ENCODE data around the gene CD177. TPM values are rescaled to one million over a fixed set of nuclear protein-coding genes. Genes with fewer than 3 reads are reported as not detected.
"Not testable (repeated sequence)": the region's sequence is repeated elsewhere in the genome, so short reads cannot be mapped to it uniquely, and the experiment has no call there.

The CD177 gene
- total RNA-seq, 1 donor from 2014 or later: 2.4 TPM

DNA sequence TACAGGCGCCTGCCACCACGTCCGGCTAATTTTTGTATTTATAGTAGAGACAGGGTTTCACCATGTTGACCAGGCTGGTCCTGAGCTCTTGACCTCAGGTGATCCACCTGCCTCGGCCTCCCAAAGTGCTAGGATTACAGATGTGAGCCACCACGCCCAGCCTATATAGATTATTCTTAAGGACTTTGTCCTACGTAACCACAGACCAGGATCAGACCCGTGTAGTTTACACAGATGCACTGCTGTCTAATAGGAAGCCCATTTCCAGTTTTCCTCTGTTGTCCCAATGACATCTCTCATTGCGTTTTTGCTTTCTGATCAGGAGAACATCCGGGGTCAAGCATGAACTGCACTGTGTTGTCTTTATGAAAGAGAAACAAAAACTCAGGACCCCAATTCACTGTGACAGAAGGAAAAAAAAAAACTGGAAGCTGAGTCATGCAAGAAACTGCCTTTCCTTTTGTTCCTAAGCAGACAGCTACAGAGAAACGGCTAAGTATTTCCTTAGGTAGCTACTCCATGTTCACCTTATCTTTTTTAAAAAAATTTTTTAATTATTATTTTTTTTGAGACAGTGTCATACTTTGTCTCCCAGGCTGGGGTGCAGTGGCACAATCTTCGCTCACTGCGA is 29.2 kb downstream of the CD177 start:
- not testable (repeated sequence) for ATAC-seq

DNA sequence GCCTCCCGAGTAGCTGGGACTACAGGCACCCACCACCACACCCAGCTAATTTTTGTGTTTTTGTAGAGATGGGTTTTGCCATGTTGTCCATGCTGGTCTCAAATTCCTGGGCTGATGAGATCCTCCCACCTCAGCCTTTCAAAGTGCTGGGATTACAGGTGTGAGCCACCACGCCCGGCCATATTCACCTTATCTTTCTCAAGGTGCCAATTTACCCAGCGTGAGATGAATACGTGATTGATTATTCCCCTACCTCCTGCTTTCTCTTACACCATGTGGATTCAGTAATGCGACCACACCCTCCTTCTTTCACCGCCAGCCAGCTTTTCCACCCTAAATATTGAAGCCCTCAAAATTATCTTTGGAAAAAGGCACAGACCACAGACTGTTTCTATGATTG is 29.8 kb downstream of the CD177 start:
- not testable (repeated sequence) for ATAC-seq

DNA sequence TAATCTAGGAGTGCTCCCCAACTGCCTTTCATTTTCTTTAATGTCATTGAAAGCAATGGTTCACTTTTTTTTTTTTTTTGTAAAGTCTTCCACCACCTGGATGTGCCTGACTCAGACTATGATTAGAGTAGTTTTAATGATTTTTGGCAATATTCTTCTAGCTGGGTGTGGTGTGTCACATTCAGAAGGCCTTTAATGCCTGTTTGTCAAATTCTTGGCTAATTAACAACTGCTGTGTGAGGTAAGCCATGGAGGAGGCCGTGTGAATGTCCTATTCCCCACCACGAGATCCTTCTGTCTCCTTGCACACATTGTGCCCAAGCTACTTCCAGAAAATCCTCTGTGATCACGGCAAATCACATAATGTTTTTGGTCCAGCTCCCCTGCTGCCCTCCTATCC is 30.3 kb downstream of the CD177 start:
- ATAC-seq: peak; percentile 45

DNA sequence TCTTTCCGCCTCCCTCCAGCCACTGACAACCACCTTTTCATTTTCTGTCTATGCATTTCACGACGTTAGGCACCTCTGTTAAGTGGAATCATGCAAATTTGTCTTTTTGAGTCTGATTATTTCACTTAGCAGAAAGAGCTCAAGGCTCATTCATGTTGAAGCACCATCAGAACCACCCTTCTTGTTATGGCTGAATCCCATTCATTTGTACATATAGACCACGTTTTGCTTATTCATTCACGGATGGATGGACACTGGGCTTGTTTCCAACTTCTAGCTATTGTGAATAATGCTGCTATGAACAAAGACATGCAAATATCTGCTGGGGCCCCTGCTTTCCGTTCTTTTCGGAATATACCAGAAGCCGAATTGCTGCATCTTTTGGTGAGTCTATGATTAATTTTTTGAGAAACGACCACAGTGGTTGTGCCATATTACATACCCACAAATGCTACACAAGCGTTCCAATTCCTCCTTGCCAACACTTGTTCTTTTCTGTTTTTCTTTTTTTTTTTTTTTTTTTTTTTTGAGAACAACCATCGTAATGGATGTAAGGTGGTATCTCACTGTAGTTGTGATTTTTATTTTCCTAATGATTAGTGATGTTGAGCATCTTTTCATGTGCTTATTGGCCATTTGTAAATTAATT is 37.5 kb downstream of the CD177 start:
- ATAC-seq: not testable (repeated sequence)

DNA sequence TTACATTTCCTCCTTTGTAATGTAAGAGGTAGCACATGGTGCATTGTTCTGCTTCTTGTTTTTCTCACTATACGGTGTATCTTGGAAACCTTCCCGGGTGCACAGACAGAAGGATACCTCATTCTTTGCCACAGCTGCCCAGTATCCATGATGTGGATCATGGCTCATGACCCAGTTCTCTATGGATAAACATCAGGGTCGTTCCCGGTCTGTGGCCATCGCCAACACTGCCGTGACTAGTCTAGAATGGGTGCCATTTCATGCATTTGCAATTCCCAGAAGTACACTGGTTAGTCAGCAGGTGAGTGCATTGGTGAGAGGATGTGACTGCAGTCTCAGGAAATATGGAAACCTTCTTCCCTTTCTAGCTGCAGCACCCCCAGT is 38.1 kb downstream of the CD177 start:
- not testable (repeated sequence) for ATAC-seq

DNA sequence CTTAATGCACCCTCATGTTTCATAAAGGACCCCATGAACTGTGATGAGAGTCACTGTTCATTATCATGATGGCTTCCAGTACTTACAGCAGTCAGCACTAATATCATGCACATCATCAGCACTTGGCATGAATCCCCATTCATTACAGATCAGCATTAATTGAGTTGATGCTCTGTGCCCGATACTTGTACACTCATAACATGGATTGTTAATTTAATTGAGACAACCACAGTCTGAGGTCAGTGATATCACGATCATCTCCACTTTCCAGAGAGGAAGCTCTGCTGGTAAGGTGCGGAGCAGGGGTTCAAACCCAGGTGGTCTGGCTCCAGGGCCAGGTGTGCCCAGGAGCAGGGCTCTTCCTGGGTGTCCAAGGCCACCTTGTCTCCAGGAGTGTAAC is 40.0 kb downstream of the CD177 start:
- ATAC-seq: not testable (repeated sequence)

DNA sequence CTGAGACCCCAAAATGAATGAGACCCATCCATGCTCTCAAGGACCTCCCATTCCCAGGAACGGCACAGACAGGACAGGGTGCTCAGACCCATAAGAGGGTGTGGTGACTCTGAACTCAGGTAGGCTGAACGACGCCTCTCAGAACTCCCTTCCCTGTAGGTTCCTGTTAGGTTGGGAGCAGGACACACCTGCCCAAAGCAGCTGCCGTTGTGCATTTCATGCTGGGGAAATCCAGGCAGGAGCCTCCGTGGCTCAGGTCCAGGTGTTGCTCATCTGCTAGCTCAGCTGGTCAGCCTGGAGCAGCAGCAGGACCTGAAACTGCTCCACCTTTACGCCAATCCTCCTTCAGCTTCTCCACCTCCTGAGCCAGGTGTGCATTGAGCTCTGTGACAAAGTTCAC is 42.1 kb downstream of the CD177 start:
- peak; percentile 93 for ATAC-seq

DNA sequence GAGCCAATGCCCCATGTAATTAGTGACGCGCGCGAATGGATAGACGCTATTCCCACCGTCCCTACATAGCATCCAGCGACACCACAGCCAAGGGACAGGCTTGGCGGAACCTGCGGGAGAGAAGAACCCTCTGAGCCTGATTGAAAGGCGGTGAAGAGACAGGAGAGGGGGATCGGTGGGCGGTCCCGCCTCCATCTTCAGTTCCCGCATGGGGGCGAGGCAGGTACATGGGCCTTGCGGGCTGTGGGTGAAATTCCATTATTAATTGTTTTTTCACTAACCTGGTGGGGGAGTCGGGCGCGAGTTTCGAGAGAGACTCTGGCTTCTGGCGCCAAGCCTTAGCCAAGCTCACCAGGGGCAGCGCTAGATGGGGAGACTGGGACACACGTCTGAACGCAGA is 52.8 kb downstream of the CD177 start:
- no peak for ATAC-seq

DNA sequence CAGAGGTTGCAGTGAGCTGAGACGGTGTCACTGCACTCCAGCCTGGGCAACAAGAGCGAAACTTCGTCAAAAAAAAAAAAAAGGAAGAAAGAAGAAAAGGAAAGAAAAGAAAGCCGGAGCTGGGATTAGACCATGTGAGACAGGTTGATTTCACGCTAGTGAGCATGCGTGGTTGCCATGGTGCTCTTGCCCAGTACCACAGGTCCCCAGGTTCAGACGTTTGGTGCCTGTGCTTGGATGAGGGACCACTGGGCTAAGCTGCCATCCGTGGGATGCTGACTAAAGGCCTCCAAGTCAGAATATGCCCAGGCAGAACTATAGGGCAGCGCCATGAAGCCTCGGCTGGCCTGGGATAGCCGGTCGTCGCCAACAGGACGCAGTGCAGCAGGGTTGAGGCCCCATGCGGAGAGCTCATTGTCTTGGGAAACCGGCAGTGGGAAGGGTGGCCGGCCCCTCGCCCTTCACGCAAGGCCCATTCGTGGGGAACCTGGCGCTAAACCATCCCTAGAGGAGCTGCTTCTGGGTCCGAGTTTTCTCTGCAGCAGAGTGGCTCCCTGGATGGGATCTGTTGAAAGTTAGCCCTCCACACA is 54.0 kb downstream of the CD177 start:
- no peak for ATAC-seq

DNA sequence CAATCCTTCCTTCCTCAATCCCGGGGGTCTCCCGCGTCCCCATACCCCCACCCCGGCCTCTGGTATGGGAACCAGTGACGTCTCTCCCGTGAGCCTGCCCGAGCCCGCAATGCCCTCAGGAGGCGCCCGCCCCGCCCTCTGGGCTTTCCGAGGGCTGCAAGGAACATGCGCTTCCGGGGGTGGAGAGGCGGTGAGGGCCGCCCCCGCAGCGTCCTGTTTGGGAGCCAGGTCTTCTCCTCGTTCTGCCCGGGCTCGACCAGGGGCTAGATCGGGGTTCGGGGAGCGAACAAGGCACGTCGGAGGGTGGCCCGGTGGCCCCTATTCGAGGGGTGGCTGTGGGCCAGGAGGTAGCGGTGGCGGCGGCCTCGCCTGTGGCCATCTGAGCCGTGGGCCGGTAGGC is 54.6 kb downstream of the CD177 start:
- no peak for ATAC-seq

DNA sequence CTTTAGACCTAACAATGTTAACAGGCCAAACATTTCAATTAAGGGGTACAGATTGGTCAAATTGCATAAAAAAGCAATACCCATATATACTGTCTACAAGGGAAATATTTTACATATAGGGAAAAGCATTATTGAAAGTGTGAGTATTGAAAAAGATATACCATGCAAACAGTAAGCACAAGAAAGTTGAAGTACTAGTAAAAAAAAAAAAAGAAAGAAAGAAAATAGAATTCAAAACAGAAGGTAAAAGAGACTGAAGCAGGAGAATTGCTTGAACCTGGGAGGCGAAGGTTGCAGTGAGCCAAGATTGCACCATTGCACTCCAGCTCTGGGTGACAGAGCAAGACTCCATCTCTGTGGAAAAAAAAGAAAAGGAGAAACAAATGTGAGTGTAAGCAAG is 55.9 kb downstream of the CD177 start:
- no peak for ATAC-seq

DNA sequence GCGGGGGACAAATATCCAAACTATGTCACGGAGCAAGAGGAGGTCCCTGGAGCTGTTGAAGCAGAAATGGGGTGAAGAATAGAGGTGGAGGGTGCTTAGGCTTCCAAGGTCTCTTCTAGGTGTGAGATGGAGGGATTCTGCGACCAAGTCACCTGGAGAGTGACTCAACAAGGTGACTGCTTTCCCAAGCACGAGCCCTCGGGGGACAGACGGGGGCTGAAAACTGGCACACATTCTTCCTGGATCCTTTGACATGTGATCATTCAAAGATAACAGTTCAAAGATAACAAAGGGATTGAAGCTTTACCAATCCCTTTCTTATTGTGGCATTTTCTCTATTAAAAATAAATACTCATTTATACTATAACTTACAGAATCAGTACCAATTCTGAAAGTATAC is 59.0 kb downstream of the CD177 start:
- no peak for ATAC-seq

Other genes with a start within 250 kb of the CD177 start
- not detected for gene PSG5, start 167.2 kb upstream of the CD177 start, total RNA-seq
- 0.48 TPM for gene PSG4, start 148.0 kb upstream of the CD177 start, total RNA-seq
- gene PSG9, start 84.2 kb upstream of the CD177 start, total RNA-seq: not detected
- gene TEX101, start 61.2 kb downstream of the CD177 start, total RNA-seq: 3.3 TPM
- gene LYPD3, start 111.9 kb downstream of the CD177 start, total RNA-seq: 739 TPM
- gene PHLDB3, start 151.1 kb downstream of the CD177 start, total RNA-seq: 52.2 TPM
- 81.9 TPM for gene ETHE1, start 173.5 kb downstream of the CD177 start, total RNA-seq
- gene ZNF575, start 179.5 kb downstream of the CD177 start, total RNA-seq: 0.72 TPM
- 15.6 TPM for gene XRCC1, start 221.8 kb downstream of the CD177 start, total RNA-seq
- gene PINLYP, start 222.1 kb downstream of the CD177 start, total RNA-seq: 9.1 TPM
- 10.5 TPM for gene IRGQ, start 242.4 kb downstream of the CD177 start, total RNA-seq
- 12.4 TPM for gene ZNF576, start 242.9 kb downstream of the CD177 start, total RNA-seq

Measured in esophagus mucosa (tissue), 1 donor.